Kidney epithelial cell (primary cell): ENCODE results near the gene GDI2. TPM values are rescaled to one million over a fixed set of nuclear protein-coding genes. Genes with fewer than 3 reads are reported as not detected.

ENCODE experiments used
- DNase-seq: peaks from one replicate; pipeline ENCODE4 v3.0.0-alpha.2; 2010; ENCODE audit warnings: low read depth
- H3K27me3 ChIP-seq: 2 replicates; pipeline ENCODE4 v1.6.0; 2011; ENCODE audit warnings: low read length; ENCODE audit not compliant: control insufficient read depth, insufficient read depth
- H3K36me3 ChIP-seq: 2 replicates; pipeline ENCODE4 v1.5.1; 2011; ENCODE audit warnings: low read length; ENCODE audit not compliant: control insufficient read depth, insufficient read depth
- H3K4me3 ChIP-seq: 2 replicates; pipeline ENCODE4 v1.5.1; 2011; ENCODE audit warnings: low read depth, mild to moderate bottlenecking, control low read depth, low read length
- total RNA-seq: library from RNA; depleted of rRNA; stranded (reverse); fragments of >200 nt; gene quantifications from 2 replicates; pipeline ENCODE4 v1.2.3, GENCODE V29; 2015
- TF ChIP-seq, protein P1 (sequence below): IDR thresholded peaks from 2 replicates; pipeline ENCODE4 v1.5.1; 2011; ENCODE audit warnings: mild to moderate bottlenecking, moderate library complexity, low read length, control low read depth, inconsistent platforms; ENCODE audit not compliant: insufficient read depth, poor library complexity, severe bottlenecking

Gene GDI2
- total RNA-seq, 1 donor from 2014 or later: 328 TPM

DNA sequence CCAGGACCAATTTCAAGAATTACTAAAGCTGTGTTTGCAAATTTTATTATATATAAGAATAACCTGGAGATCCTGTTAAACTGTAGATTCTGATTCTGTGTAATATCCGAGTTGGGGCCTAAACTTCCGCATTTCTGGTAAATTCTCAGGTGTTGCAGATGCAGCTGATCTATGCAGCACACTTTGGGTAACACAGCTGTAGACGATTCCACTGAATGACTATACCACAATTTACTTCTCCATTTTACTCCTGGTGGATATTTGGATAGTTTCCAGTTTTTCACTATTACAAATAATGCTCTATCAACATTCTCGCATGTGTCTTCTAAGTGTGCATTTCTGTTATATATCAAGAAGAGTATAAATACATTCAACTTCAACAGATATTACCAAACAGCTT, 7.5 kb downstream of the GDI2 start:
- TF ChIP-seq, protein P1, sequence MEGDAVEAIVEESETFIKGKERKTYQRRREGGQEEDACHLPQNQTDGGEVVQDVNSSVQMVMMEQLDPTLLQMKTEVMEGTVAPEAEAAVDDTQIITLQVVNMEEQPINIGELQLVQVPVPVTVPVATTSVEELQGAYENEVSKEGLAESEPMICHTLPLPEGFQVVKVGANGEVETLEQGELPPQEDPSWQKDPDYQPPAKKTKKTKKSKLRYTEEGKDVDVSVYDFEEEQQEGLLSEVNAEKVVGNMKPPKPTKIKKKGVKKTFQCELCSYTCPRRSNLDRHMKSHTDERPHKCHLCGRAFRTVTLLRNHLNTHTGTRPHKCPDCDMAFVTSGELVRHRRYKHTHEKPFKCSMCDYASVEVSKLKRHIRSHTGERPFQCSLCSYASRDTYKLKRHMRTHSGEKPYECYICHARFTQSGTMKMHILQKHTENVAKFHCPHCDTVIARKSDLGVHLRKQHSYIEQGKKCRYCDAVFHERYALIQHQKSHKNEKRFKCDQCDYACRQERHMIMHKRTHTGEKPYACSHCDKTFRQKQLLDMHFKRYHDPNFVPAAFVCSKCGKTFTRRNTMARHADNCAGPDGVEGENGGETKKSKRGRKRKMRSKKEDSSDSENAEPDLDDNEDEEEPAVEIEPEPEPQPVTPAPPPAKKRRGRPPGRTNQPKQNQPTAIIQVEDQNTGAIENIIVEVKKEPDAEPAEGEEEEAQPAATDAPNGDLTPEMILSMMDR: no peak
- H3K36me3 ChIP-seq: no peaks in the 10 kb centered on the region
- H3K4me3 ChIP-seq: no peak overlapping the region
- no peaks in the 10 kb centered on the region for H3K27me3 ChIP-seq
- DNase-seq: no peak

GRCh38 chr10:5805260-5805659, 8.0 kb downstream of the GDI2 start:
- DNase-seq: no peak
- no peaks in the 10 kb centered on the region for H3K36me3 ChIP-seq
- no peak overlapping the region for H3K4me3 ChIP-seq
- TF ChIP-seq, protein P1: no peak
- H3K27me3 ChIP-seq: no peaks in the 10 kb centered on the region

- Histone ChIP-seq H3K4me3 (no peak overlapping the region), H3K36me3 (no peaks in the 10 kb centered on the region), H3K27me3 (no peaks in the 10 kb centered on the region)
- no peak for DNase-seq
- TF ChIP-seq, protein P1: no peak
Measured at GRCh38 chr10:5804386-5804785, 8.8 kb downstream of the GDI2 start.

- Histone ChIP-seq H3K36me3 (peaks cover 2% of the 10 kb centered on the region), H3K4me3 (no peak overlapping the region), H3K27me3 (no peaks in the 10 kb centered on the region)
- no peak for DNase-seq
- TF ChIP-seq, protein P1: no peak
Measured at GRCh38 chr10:5800782-5801181, 12.5 kb downstream of the GDI2 start.

DNA sequence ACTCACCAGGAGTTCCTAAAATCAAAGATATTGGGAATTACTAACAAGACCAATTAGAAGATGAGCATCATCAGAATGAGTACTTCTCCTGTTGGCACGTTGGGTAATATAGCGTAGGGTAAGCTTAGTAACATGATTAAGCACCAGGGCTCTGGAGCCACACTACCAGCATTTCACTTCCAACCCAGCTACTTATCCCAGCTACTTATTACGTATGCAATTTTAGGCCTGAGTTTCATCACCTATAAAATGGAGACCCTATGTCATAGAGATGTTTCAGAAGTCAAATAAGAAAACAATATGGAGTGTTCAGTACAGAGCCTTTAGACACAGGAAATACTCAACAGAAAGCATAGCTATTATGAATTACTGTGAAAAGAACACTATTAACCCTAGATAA, 19.0 kb downstream of the GDI2 start:
- TF ChIP-seq, protein P1: no peak
- no peak for DNase-seq
- H3K36me3 ChIP-seq: peaks cover 2% of the 10 kb centered on the region
- H3K4me3 ChIP-seq: no peak overlapping the region
- no peaks in the 10 kb centered on the region for H3K27me3 ChIP-seq

- H3K36me3 ChIP-seq: no peaks in the 10 kb centered on the region
Measured at GRCh38 chr10:5789626-5790025, 23.6 kb downstream of the GDI2 start.

More at GRCh38 chr10:5789626-5790025, 23.6 kb downstream of the GDI2 start:
- Histone ChIP-seq H3K4me3 (no peak overlapping the region), H3K27me3 (no peaks in the 10 kb centered on the region)
- DNase-seq: no peak
- TF ChIP-seq, protein P1: no peak
